GM10248 (cell line): ENCODE data around the gene PLET1.

ENCODE experiments used
- CTCF ChIA-PET: fragments of 300-600 bp; sonication (Branson Sonifier 250); formaldehyde crosslinking; extraction: SDS; loops from one replicate; lab custom pipeline; 2021; ENCODE audit warnings: antibody characterized with exemption; lab: Yijun Ruan, JAX
- POLR2A ChIA-PET: fragments of 350-650 bp; sonication (Branson Sonifier 250); formaldehyde crosslinking; extraction: SDS; loops from one replicate; lab custom pipeline; 2020; ENCODE audit warnings: antibody characterized with exemption; lab: Yijun Ruan, JAX
- DNase-seq: peaks from one replicate; pipeline ENCODE4 v3.0.0; 2012; ENCODE audit errors: extremely low spot score
- TF ChIP-seq, protein P1 (sequence below): IDR thresholded peaks from 2 replicates; pipeline ENCODE4 v1.5.1; 2012; ENCODE audit warnings: mild to moderate bottlenecking, low read depth; ENCODE audit errors: extremely low read depth, missing control alignments, control extremely low read depth

Gene PLET1

GRCh38 chr11:112247201-112247600 is 13.5 kb downstream of the PLET1 start:
- TF ChIP-seq, protein P1, sequence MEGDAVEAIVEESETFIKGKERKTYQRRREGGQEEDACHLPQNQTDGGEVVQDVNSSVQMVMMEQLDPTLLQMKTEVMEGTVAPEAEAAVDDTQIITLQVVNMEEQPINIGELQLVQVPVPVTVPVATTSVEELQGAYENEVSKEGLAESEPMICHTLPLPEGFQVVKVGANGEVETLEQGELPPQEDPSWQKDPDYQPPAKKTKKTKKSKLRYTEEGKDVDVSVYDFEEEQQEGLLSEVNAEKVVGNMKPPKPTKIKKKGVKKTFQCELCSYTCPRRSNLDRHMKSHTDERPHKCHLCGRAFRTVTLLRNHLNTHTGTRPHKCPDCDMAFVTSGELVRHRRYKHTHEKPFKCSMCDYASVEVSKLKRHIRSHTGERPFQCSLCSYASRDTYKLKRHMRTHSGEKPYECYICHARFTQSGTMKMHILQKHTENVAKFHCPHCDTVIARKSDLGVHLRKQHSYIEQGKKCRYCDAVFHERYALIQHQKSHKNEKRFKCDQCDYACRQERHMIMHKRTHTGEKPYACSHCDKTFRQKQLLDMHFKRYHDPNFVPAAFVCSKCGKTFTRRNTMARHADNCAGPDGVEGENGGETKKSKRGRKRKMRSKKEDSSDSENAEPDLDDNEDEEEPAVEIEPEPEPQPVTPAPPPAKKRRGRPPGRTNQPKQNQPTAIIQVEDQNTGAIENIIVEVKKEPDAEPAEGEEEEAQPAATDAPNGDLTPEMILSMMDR = no peak
- ChIA-PET POLR2A (no interaction called here), CTCF (interaction anchor here (1.0 to 1.5 kb wide), 2 partner anchors 16 to 32 kb away, joined by 3 read pairs; no protein-coding TSS in a partner anchor)
- DNase-seq = no peak

GRCh38 chr11:112241486-112241885 is 19.2 kb downstream of the PLET1 start:
- TF ChIP-seq, protein P1 = no peak
- ChIA-PET CTCF (interaction anchor here (1.2 to 2.6 kb wide), 3 partner anchors 20 to 39 kb away, joined by 3 to 12 read pairs (median 4); no protein-coding TSS in a partner anchor), POLR2A (interaction anchor here (1.1 kb wide), 1 partner anchor 11 kb away, joined by 3 read pairs; no protein-coding TSS in a partner anchor)
- DNase-seq = no peak

GRCh38 chr11:112238041-112238440 is 22.6 kb downstream of the PLET1 start:
- TF ChIP-seq, protein P1 = no peak
- no peak for DNase-seq
- POLR2A ChIA-PET = no interaction called here
- CTCF ChIA-PET = interaction anchor here (1.2 to 2.2 kb wide), 3 partner anchors 18 to 44 kb away, joined by 4 read pairs; no protein-coding TSS in a partner anchor

GRCh38 chr11:112237451-112237850 is 23.2 kb downstream of the PLET1 start:
- ChIA-PET CTCF (interaction anchor here (1.2 to 2.2 kb wide), 4 partner anchors 16 to 44 kb away, joined by 4 to 6 read pairs (median 4); no protein-coding TSS in a partner anchor), POLR2A (no interaction called here)
- TF ChIP-seq, protein P1 = no peak
- DNase-seq = no peak

DNA sequence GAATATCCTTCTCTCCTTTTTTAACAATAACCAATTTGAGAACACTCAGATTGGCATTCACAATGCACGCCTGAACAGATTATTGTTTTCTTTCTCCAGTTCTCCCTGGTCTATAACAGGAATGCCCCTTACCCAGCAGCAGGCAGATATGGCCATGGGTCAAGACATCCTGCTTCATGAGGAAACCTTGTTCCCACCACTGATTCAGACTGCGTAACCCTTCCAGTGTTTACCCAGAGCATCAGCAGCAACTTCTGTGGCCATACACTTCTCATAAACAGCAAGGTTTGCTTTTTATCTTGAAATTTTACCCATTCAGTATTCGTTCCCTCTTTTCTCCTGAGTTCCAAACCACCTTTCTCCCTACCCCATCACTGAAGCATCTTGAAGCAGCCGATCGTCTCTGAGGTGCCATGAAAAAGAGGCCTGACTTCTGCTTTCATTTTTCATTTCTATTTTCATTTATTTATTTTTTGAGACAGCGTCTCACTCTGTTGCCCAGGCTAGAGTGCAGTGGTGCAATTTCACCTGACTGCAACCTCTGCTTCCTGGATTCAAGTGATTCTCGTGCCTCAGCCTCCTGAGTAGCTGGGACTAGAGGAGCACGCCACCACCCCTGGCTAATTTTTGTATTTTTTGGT is 24.8 kb downstream of the PLET1 start:
- CTCF ChIA-PET = interaction anchor here (1.2 to 2.2 kb wide), 4 partner anchors 14 to 46 kb away, joined by 4 to 6 read pairs (median 4); no protein-coding TSS in a partner anchor
- POLR2A ChIA-PET = no interaction called here
- DNase-seq = no peak
- TF ChIP-seq, protein P1 = no peak

GRCh38 chr11:112231952-112232351 is 28.7 kb downstream of the PLET1 start:
- POLR2A ChIA-PET = no interaction called here
- DNase-seq = no peak
- CTCF ChIA-PET = interaction anchor here (1.0 to 4.9 kb wide), 4 partner anchors 12 to 49 kb away, joined by 3 to 29 read pairs (median 6); no protein-coding TSS in a partner anchor
- TF ChIP-seq, protein P1 = no peak
